GM23338 (cell line): ENCODE results near the gene CYP2A7.

Experiments used
- CREB1 ChIP-seq: fragments of 250-450 bp; sonication (Bioruptor Pico); IDR thresholded peaks from 2 replicates; pipeline ENCODE4 v1.5.0; 2020; ENCODE audit warnings: low read depth, mild to moderate bottlenecking, moderate library complexity
- CTCF ChIP-seq, 2 experiments: fragments of 200-600 bp in 1 of 2; sonication (generic) in 1 of 2; conservative IDR thresholded peaks; 2 replicates each; pipeline versions ENCODE4 v1.5.1 to v1.6.1; 2016 to 2017; ENCODE audit warnings: antibody characterized with exemption in 2 of 2, low read depth in 2 of 2, mild to moderate bottlenecking in 2 of 2, moderate library complexity in 1 of 2
- EZH2 ChIP-seq: fragments of 200-600 bp; sonication (generic); IDR thresholded peaks from one replicate; pipeline ENCODE4 v1.8.0; 2017; ENCODE audit warnings: antibody characterized with exemption, mild to moderate bottlenecking, low read depth; ENCODE audit not compliant: unreplicated experiment
- JUNB ChIP-seq: IDR thresholded peaks from one replicate; pipeline ENCODE4 v1.6.1; 2016; ENCODE audit warnings: antibody characterized with exemption; ENCODE audit not compliant: unreplicated experiment
- POLR2AphosphoS5 ChIP-seq: IDR thresholded peaks from 2 replicates; pipeline ENCODE4 v1.6.1; 2016; ENCODE audit warnings: antibody characterized with exemption, low read depth
- ZNF331 ChIP-seq: fragments of 250-450 bp; sonication (Bioruptor Pico); IDR thresholded peaks from 2 replicates; pipeline ENCODE4 v1.5.0; 2020; ENCODE audit warnings: low read depth, mild to moderate bottlenecking, moderate library complexity

DNA sequence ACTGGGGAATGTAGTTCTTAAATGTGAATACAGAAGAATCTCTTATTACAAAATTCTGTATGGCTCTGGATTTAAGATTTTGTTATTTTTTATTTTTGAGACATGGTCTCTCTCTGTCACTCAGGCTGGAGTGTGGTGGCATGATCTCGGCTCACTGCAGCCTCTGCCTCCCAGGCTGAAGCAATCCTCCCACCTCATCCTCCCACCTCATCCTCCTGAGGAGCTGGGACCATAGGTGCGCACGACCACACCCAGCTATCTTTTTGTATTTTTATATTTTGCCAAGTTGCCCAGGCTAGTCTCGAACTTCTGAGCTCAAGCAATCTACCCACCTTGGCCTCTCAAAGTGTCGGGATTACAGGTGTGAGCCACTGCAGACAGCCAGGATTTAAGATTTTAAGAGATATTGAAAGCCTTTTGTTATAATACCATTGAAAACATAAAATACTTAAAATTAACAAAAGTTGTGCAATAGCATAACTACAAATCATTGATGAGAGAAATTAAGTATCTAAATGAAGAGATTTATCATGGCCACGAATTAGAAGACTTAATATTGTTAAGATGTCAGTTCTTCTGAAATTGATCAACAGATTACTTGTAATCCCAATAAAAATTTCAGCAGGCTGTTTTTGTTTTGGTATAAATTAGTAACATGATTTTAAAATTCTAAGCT lies 45.1 kb downstream of the CYP2A7 start:
- no peak for TF ChIP-seq CTCF (conservative IDR thresholded peaks at IDR 0.05; ENCODE audit: low read depth in 2 of 2)
- no peak for TF ChIP-seq POLR2AphosphoS5
- no peak for TF ChIP-seq EZH2
- no peak for TF ChIP-seq CREB1 (CRISPR knock-in tag)
- no peak for TF ChIP-seq JUNB
- TF ChIP-seq ZNF331, result no peak
